Choroid plexus epithelial cell (primary cell): ENCODE results near the gene MADD.

Source experiments
- DNase-seq: peaks from one replicate; pipeline ENCODE4 v3.0.0-alpha.2; 2010; ENCODE audit warnings: low read depth
- H3K4me3 ChIP-seq: 2 replicates; pipeline ENCODE4 v1.5.1; 2011; ENCODE audit warnings: low read depth, mild to moderate bottlenecking, control low read depth, low read length, moderate library complexity
- CTCF ChIP-seq: conservative IDR thresholded peaks from 2 replicates; pipeline ENCODE4 v1.5.1; 2011; ENCODE audit warnings: low read depth, mild to moderate bottlenecking, control low read depth, inconsistent platforms, low read length, moderate library complexity

The MADD gene

GRCh38 chr11:47243454-47243853 lies 26.5 kb upstream of the MADD start:
- no peak overlapping the region for H3K4me3 ChIP-seq
- no peak for DNase-seq
- no peak for TF ChIP-seq CTCF

GRCh38 chr11:47244448-47245350 lies 25.2 kb upstream of the MADD start:
- peak; percentile 37 for DNase-seq

GRCh38 chr11:47245611-47246357 lies 24.1 kb upstream of the MADD start:
- TF ChIP-seq CTCF, result no peak
- no peak overlapping the region for H3K4me3 ChIP-seq

More at GRCh38 chr11:47244448-47245350, 25.2 kb upstream of the MADD start:
- H3K4me3 ChIP-seq, result no peak overlapping the region
- TF ChIP-seq CTCF, result no peak

GRCh38 chr11:47247502-47247901 lies 22.4 kb upstream of the MADD start:
- no peak for TF ChIP-seq CTCF
- no peak for DNase-seq
- H3K4me3 ChIP-seq, result no peak overlapping the region

More at GRCh38 chr11:47245611-47246357, 24.1 kb upstream of the MADD start:
- DNase-seq, result no peak

GRCh38 chr11:47248304-47248663 lies 21.6 kb upstream of the MADD start:
- TF ChIP-seq CTCF, result no peak
- H3K4me3 ChIP-seq, result peak overlapping the region; percentile 97
- DNase-seq, result peak; percentile 32

- DNase-seq, result peak; percentile 93
- peak within 1 kb of the TSS; percentile 97 for H3K4me3 ChIP-seq
- TF ChIP-seq CTCF, result no peak
Observed at GRCh38 chr11:47248664-47249377, 21.1 kb upstream of the MADD start, which contains the start of gene ACP2. Gene ACP2, minus strand, starts transcription at chr11:47248814. Its CDS starts 25 bp downstream, at chr11:47248789.
